ENCODE data around the gene RELA.
"Not testable (repeated sequence)": the region's sequence is repeated elsewhere in the genome, so short reads cannot be mapped to it uniquely, and the experiment has no call there.

Gene RELA

DNA sequence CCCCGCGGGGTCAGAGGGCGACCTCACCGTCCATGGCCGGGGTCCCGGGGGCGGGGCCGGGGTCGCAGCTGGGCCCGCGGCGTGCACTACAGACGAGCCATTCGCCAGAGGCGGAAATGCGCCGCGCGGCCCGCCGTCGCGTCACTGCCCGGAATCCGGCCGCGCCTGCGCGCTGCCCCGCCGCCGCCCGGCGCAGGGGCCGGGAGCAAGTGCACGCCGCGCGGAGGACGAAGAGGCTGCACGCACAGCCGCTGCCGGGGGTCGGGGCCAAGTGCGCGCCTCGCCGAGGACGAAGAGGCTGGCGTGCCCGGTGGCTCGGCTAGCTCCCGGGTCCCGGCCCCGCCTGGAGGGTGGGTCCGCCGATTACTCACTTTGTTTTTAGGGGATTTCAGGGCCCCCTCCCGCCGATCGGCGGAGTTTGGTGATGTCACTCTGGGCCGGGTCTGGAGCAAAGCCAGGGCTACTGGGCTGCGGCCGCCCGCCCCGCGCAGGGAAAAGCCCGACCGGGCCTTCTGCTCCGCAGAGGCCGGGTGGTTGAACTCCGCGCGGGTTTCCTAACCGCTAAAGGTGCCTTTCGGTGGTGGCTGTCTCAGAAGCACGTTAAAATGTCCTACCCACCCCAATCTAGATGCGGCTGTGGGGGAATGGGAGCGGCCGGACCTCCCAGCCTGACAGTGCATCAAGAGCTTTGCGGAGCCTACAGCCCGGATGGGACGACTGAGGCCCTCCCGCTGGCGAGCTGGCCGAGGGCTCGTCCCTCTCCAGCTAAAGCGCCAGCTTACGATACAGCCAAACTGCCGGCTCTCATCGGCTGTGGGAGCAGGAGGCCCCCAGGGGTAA, at the start of gene RELA:
RELA (minus strand) TSS at position 118 of the 840 bp plus-strand sequence; CDS start at position 34, 84 bp downstream.
- DNase-seq, result peak; percentile 65

DNA sequence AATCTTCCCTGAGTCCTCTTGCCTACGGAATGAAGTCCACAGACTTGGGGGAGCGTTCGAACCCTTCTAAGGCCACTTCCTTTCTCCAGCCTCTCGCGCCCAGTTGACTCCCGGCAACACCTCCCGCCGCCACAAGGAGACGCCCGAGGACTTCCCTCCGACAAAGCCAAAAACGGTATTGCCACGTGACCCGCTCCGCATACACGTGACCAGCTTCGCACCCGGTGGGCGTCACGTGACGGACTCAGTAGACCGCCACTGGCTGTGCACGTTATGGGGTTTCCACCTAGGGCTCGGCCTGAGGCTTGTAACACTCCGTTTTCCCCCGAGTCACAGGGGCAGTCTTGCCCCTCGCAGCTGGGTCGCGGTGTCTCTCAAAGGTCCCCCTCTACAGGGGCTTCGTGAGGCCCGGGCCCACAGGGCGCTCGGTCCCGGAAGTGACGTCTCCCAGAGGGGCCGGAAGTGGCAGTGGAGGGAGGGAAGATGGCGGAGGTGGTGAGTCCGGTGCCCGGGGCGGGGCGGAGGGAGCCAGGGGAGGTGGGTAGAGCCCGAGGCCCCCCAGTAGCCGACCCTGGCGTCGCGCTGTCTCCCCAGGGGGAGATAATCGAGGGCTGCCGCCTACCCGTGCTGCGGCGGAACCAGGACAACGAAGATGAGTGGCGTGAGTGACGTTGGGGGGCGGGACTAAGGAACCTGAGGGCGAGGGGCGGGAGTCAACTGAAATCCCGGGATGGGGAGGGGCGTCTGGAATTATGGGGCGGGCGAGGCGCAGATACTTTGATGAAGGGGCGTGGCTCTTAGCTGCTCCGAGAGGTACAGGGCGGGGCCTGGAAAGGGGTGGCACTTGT, 49.3 kb upstream of the RELA start, which contains the start of gene KAT5:
KAT5 (plus strand) TSS at position 468 of the 848 bp plus-strand sequence; CDS start at position 484, 16 bp downstream.
- DNase-seq, result peak; percentile 91

- no peak for DNase-seq
Measured at GRCh38 chr11:65710421-65710820, 47.7 kb upstream of the RELA start.

DNA sequence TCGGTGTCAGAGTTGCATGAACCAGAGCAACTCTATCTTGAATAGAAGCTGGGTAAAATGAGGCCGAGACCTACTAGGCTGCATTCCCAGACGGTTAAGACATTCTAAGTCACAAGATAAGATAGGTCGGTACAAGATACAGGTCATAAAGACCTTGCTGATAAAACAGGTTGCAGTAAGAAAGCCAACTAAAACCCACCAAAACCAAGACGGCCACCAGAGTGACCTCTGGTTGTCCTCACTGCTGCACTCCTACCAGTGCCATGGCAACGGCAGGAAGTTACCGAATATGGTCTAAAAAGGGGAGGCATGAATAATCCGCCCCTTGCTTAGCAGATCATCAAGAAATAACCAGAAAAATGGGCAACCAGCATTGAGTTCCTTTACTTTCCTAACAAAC, 46.9 kb upstream of the RELA start:
- no peak for DNase-seq

DNA sequence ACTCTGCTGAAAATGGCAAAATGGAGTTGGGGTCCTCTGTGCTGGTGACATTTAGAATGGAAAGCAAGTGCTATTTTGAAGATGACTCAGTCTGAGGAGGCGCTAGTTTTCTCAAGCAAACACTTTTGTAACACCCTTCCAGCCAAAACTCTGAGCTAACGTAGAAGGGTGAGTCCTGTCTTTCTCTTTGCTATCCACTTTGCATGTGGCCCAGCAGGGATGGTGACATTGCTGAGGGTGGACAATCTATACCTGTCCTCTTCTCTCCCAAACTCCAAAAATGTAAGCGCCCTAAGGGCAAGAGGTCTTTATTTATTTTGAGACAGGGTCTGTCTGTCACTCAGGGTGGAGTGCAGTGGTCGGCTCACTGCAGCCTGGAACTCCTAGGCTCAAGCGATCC, 45.7 kb upstream of the RELA start:
- DNase-seq, result no peak

GRCh38 chr11:65707002-65707401, 44.3 kb upstream of the RELA start:
- DNase-seq, result not testable (repeated sequence)

- peak; percentile 26 for DNase-seq
Measured at GRCh38 chr11:65706303-65706763, 43.6 kb upstream of the RELA start.

GRCh38 chr11:65703846-65704245, 41.1 kb upstream of the RELA start:
- no peak for DNase-seq

GRCh38 chr11:65701686-65702085, 39.0 kb upstream of the RELA start:
- DNase-seq, result no peak

- peak; percentile 83 for DNase-seq
Measured at GRCh38 chr11:65700399-65700798, 37.7 kb upstream of the RELA start.

DNA sequence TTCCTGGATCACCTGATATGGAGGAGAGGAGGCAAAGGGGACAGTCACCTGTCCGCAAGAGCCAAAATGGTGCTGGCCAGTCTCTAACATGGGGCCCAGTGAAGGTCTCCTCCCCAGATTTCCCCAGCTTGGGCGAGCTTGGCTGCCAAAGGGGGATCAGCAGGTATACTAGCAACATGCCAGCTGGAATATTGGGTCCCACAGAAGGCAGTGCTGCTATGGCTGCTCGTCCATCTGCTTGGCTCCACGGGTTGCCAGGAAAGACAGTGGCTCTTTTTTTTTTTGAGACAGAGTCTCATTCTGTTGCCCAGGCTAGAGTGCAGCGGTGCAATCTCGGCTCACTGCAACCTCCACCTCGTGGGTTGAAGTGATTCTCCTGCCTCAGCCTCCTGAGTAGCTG, 36.6 kb upstream of the RELA start:
- peak; percentile 83 for DNase-seq

- DNase-seq, result no peak
Measured at GRCh38 chr11:65698205-65698604, 35.5 kb upstream of the RELA start.

DNA sequence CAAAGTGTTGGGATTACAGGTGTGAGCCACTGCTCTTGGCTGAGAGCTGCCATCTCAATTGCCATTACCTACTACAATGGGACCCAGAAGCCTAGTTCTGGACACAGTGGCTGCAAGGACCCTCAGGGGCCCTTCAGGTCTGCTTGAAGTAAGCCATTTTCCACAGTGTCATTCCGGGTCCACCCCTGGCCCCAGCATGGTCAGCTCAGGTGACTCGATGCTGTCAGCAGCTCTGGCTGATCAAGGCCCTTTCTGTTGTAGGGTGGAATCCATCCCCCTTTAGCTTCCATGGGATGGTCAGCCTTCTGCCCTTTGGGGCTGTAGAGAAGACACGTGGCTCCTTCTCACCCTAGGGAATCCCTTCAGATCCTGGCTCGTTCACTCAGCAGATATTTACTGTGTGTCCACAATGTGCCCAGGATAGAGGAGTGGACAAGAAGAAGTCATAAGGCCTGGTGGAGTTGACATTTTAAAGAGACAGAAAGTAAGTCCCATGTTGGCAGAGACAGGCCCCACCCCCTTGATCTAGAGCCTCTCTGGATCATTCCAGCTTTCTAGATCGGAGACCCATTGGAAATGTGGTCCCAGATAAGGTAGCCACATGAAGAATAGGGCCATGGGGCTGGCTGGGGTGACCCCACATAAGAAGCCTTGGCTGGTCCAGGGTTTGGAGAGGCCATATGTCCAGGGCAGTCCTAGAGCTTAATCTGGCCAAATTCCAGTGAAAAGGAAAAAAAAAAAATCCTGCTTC, 34.3 kb upstream of the RELA start:
- no peak for DNase-seq

- DNase-seq, result peak; percentile 5
Measured at GRCh38 chr11:65695459-65696241, 32.9 kb upstream of the RELA start.

DNA sequence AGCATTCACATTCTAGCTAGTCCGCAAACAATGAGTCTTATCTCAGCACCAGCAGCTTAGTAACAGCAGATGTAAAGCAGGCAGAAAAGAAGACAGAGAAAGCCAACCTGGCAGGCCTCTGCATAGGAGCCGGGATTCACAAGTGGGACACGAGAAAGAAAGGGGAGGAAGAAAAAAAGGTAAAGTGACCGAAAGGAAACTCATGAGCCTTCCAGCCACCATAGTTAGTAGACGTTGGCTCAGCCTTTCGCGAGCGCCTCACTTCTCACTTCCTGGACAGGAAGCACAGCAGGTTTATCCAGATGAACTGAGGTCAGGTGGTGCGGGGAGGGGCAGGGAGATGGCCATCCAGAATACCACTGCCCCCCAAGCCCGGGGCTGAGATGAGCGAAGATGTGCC, 29.7 kb upstream of the RELA start:
- no peak for DNase-seq

DNA sequence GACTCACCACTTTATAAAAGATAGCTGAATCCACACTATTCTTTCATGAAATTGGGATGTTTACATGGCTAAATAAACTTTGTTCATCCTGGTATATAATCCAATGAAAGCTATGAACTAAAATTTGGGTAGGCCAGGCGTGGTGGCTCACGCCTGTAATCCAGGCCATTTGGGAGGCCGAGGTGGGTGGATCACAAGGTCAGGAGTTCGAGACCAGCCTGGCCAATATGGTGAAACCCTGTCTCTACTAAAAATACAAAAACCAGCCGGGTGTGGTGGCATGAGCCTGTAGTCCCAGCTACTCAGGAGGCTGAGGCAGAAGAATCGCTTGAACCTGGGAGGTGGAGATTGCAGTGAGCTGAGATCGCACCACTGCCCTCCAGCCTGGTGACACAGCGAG, 29.1 kb upstream of the RELA start:
- DNase-seq, result not testable (repeated sequence)

- no peak for DNase-seq
Measured at GRCh38 chr11:65685981-65686380, 23.3 kb upstream of the RELA start.

- not testable (repeated sequence) for DNase-seq
Measured at GRCh38 chr11:65683480-65683879, 20.8 kb upstream of the RELA start.

DNA sequence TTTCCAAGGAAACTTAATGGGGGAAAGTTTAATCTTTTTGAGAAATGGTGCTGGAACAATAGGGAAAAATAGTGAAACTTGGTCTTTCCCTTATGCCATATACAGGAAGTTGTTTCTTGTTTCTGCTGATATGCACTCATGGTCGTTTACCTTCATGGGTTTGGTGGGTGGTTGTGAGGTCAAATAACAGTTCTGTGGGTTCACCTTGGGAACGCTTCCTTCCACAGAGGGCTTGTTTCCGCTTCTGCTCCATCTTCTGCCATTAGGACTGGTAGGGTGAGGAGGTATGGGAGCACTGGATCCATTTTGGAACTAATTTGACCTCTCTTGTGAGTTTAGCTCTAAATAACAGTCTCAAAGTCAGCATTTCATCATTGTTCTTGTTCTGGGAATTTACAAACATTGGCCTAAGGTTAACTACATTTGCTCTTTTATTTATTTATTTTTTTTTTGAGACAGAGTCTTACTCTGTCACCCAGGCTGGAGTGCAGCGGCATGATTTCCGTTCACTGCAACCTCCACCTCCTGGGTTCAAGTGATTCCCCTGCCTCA, 17.6 kb upstream of the RELA start:
- no peak for DNase-seq

GRCh38 chr11:65672982-65673381, 10.3 kb upstream of the RELA start:
- no peak for DNase-seq

- no peak for DNase-seq
Measured at GRCh38 chr11:65672180-65672860, 9.6 kb upstream of the RELA start.

All from NCI-H1694 treated with DMSO at 0.1 percent for 48 hours (cell line).